RWPE1 (cell line): ENCODE measurements around the gene INPP5F.
"Not testable (repeated sequence)": the region's sequence is repeated elsewhere in the genome, so short reads cannot be mapped to it uniquely, and the experiment has no call there.

Experiments
- CTCF ChIA-PET: fragments of 350-600 bp; sonication (Branson Sonifier 250); formaldehyde crosslinking; extraction: SDS; loops from one replicate; lab custom pipeline; 2021; lab: Yijun Ruan, JAX
- POLR2A ChIA-PET: fragments of 400-600 bp; formaldehyde crosslinking; extraction: SDS; loops from one replicate; lab custom pipeline; 2020; ENCODE audit warnings: antibody characterized with exemption; ENCODE audit not compliant: low non-redundant PET; lab: Yijun Ruan, JAX
- DNase-seq: peaks from one replicate; pipeline ENCODE4 v3.0.0; 2012; ENCODE audit warnings: low spot score
- H3K27ac ChIP-seq: fragments of 450-650 bp; 2 replicates; pipeline ENCODE4 v1.5.1; 2017
- TF ChIP-seq, protein P1 (sequence below): fragments of 450-650 bp; conservative IDR thresholded peaks from 2 replicates; pipeline ENCODE4 v1.5.1; 2017; ENCODE audit warnings: low read depth, mild to moderate bottlenecking

The INPP5F gene

DNA sequence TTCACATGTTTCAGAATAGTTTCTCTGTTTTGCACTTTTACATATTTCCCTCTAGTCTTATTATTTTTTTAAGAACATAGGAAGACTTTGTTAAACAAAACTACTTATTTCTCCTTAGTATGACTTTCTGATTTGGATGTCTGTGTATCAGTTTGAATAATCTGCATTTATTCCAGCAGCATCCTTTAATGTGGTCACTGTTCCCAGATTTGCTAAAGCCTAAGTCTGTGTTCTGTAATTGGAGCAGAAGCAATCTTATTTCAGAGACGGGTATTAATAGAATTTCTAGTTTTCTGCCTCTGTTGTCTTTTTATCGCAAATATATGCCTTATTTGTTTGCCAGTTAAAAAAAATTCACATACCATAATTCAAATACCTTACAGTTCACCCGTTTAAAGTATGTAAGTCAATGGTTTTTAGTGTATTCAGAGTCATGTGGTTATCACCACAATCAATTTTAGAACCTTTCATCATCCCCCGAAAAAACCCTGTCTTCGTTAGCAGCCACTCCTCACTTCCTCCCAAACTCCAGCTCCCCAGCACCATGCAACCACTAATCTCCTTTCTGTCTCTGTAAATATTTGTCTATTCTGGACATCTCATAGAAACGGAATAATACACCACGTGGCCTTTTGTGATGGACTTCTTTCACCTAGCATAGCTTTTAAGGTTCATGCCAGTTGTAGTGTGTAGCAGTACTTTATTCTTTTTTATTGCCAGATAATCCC is 58.7 kb downstream of the INPP5F start:
- POLR2A ChIA-PET: no interaction called here
- no peak overlapping the region for H3K27ac ChIP-seq

DNA sequence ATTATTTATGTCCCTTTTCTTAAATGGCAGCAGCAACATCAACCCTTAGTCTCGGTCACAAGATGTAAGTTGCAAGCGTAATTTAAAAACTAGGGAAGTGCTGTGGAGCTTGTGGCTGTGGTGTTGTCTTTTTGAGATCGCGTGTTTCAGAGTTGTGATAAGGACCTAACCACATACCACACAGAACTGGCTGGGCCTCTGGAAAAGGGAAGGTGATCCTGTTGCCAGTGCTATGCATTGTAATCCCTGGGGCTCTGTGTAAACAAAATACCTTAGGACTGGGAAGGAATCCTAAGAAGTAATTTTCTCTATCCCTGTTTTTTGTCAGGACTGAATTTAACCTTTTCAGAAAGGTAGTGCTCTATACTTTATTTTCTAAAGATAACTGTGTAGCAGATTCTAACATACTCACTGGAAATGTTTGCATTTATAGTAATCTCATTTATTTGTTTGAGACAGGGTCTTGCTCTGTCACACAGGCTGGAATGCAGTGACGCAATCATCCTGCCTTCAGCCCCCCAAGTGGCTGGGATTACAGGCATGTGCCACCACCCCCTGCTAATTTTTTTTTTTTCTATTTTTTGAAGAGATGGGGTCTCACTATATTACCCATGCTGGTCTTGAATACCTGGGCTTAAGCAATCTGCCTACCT is 60.4 kb downstream of the INPP5F start:
- DNase-seq: no peak
- TF ChIP-seq, protein P1, sequence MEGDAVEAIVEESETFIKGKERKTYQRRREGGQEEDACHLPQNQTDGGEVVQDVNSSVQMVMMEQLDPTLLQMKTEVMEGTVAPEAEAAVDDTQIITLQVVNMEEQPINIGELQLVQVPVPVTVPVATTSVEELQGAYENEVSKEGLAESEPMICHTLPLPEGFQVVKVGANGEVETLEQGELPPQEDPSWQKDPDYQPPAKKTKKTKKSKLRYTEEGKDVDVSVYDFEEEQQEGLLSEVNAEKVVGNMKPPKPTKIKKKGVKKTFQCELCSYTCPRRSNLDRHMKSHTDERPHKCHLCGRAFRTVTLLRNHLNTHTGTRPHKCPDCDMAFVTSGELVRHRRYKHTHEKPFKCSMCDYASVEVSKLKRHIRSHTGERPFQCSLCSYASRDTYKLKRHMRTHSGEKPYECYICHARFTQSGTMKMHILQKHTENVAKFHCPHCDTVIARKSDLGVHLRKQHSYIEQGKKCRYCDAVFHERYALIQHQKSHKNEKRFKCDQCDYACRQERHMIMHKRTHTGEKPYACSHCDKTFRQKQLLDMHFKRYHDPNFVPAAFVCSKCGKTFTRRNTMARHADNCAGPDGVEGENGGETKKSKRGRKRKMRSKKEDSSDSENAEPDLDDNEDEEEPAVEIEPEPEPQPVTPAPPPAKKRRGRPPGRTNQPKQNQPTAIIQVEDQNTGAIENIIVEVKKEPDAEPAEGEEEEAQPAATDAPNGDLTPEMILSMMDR: no peak
- ChIA-PET CTCF (no interaction called here), POLR2A (no interaction called here)
- H3K27ac ChIP-seq: no peak overlapping the region

More for the DNA sequence above, 58.7 kb downstream of the INPP5F start:
- no peak for DNase-seq
- CTCF ChIA-PET: interaction anchor here (0.7 to 0.9 kb wide), 2 partner anchors 33 to 234 kb away, joined by 3 read pairs; no protein-coding TSS in a partner anchor
- TF ChIP-seq, protein P1: no peak

GRCh38 chr10:119795101-119795500 is 69.3 kb downstream of the INPP5F start:
- H3K27ac ChIP-seq, CTCF ChIA-PET, DNase-seq, POLR2A ChIA-PET: not testable (repeated sequence)

DNA sequence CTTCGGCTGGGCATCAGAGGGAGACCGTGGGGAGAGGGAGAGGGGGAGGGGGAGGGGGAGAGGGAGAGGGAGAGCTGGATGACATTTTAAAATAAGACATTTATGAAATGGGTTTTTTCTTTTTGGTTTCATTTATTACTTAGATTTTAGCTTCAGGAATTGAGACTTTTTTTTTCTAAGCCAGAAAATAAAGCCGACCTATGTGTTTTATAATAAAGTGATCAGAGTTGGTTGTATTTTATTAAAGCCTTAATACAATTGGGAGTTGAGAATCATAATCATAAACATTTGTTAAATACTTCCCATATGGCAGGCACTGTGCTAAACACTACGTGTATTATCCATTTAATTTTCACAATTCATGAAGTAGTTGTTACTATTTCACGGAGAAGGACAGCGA is 70.2 kb downstream of the INPP5F start:
- POLR2A ChIA-PET: no interaction called here
- CTCF ChIA-PET: no interaction called here
- H3K27ac ChIP-seq: no peak overlapping the region
- DNase-seq: no peak
- TF ChIP-seq, protein P1: no peak

- no peak for DNase-seq
- H3K27ac ChIP-seq: no peak overlapping the region
- ChIA-PET CTCF (no interaction called here), POLR2A (no interaction called here)
- TF ChIP-seq, protein P1: no peak
Measured at GRCh38 chr10:119801176-119801575, 75.3 kb downstream of the INPP5F start.

DNA sequence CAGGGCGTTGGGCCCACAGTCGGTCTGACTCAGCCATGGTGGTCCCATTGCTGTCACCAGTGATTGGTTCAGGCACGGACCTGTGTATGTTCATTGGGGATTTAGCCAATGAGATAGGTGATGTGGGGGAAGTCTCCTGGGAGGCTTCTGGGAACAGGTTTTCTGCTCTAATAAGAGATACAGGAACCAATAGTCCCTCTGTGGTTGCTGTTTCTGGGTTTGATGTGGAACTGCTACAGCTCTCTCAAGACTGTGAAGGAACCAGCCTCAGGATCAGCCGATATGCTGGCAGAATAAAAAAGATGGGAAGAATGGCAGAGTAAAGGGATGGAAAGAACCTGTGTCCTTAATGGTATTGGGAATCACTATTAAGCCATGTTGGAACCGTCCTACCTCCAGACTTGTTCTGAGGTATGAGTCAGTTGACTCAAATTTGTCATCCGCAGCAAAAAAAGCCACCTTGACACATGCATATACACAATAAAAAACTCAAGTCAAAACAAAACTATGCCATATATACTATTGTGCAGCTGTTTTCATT is 76.2 kb downstream of the INPP5F start:
- CTCF ChIA-PET: no interaction called here
- TF ChIP-seq, protein P1: no peak
- DNase-seq: no peak
- H3K27ac ChIP-seq: no peak overlapping the region
- POLR2A ChIA-PET: no interaction called here
